ENCODE measurements around the gene PAAF1.
A peak's percentile ranks its signal among the peaks of the same experiment; 100 is the strongest.

The PAAF1 gene

GRCh38 chr11:73965076-73965763 is 88.4 kb downstream of the PAAF1 start:
- in situ Hi-C loops (cut with MboI; ENCODE audit: low pct_unique_long_range_greater_than_20kb, low sequenced_read_pairs), result no loop called here
- no peak for DNase-seq

- DNase-seq, result no peak
- in situ Hi-C loops (cut with MboI; ENCODE audit: low pct_unique_long_range_greater_than_20kb, low sequenced_read_pairs), result no loop called here
These were observed 88.9 kb downstream of the PAAF1 start for GRCh38 chr11:73965764-73966121.

GRCh38 chr11:73968356-73968966 is 91.7 kb downstream of the PAAF1 start:
- DNase-seq, result no peak
- in situ Hi-C loops (cut with MboI; ENCODE audit: low pct_unique_long_range_greater_than_20kb, low sequenced_read_pairs), result no loop called here

- in situ Hi-C loops (cut with MboI; ENCODE audit: low pct_unique_long_range_greater_than_20kb, low sequenced_read_pairs), result no loop called here
These were observed 92.3 kb downstream of the PAAF1 start for GRCh38 chr11:73969091-73969490.

GRCh38 chr11:73969991-73970800 is 93.4 kb downstream of the PAAF1 start:
- no peak for DNase-seq
- in situ Hi-C loops (cut with MboI; ENCODE audit: low pct_unique_long_range_greater_than_20kb, low sequenced_read_pairs), result no loop called here

More at GRCh38 chr11:73969091-73969490, 92.3 kb downstream of the PAAF1 start:
- no peak for DNase-seq

GRCh38 chr11:73971175-73971719 is 94.4 kb downstream of the PAAF1 start:
- DNase-seq, result no peak

GRCh38 chr11:73972187-73972586 is 95.4 kb downstream of the PAAF1 start:
- no peak for DNase-seq
- in situ Hi-C loops (cut with MboI; ENCODE audit: low pct_unique_long_range_greater_than_20kb, low sequenced_read_pairs), result no loop called here

More at GRCh38 chr11:73971175-73971719, 94.4 kb downstream of the PAAF1 start:
- in situ Hi-C loops (cut with MboI; ENCODE audit: low pct_unique_long_range_greater_than_20kb, low sequenced_read_pairs), result no loop called here

GRCh38 chr11:73972620-73973449 is 96.0 kb downstream of the PAAF1 start:
- in situ Hi-C loops (cut with MboI; ENCODE audit: low pct_unique_long_range_greater_than_20kb, low sequenced_read_pairs), result no loop called here
- DNase-seq, result no peak

- no peak for DNase-seq
- in situ Hi-C loops (cut with MboI; ENCODE audit: low pct_unique_long_range_greater_than_20kb, low sequenced_read_pairs), result no loop called here
These were observed 98.0 kb downstream of the PAAF1 start for GRCh38 chr11:73974604-73975478.

- in situ Hi-C loops (cut with MboI; ENCODE audit: low pct_unique_long_range_greater_than_20kb, low sequenced_read_pairs), result no loop called here
- DNase-seq, result no peak
These were observed 98.6 kb downstream of the PAAF1 start for GRCh38 chr11:73975479-73975757.

GRCh38 chr11:73976451-73977151 is 99.8 kb downstream of the PAAF1 start:
- in situ Hi-C loops (cut with MboI; ENCODE audit: low pct_unique_long_range_greater_than_20kb, low sequenced_read_pairs), result no loop called here

GRCh38 chr11:73977856-73978519 is 101.2 kb downstream of the PAAF1 start:
- DNase-seq, result no peak
- in situ Hi-C loops (cut with MboI; ENCODE audit: low pct_unique_long_range_greater_than_20kb, low sequenced_read_pairs), result no loop called here

More at GRCh38 chr11:73976451-73977151, 99.8 kb downstream of the PAAF1 start:
- DNase-seq, result no peak

GRCh38 chr11:73978576-73979086 is 101.8 kb downstream of the PAAF1 start:
- in situ Hi-C loops (cut with MboI; ENCODE audit: low pct_unique_long_range_greater_than_20kb, low sequenced_read_pairs), result no loop called here
- DNase-seq, result no peak

- in situ Hi-C loops (cut with MboI; ENCODE audit: low pct_unique_long_range_greater_than_20kb, low sequenced_read_pairs), result no loop called here
- DNase-seq, result peak; percentile 86
These were observed 103.5 kb downstream of the PAAF1 start for GRCh38 chr11:73980001-73980961.
